ENCODE results near the gene ZNF292. TPM values are rescaled to one million over a fixed set of nuclear protein-coding genes. Genes with fewer than 3 reads are reported as not detected.
"Not testable (repeated sequence)": the region's sequence is repeated elsewhere in the genome, so short reads cannot be mapped to it uniquely, and the experiment has no call there.

The ZNF292 gene
- total and polyA plus RNA-seq, 7 donors, result 3.0 to 117 (median 50.7) TPM

- H3K4me3 ChIP-seq, result no peak overlapping the region
- TF ChIP-seq CTCF (IDR thresholded peaks at IDR 0.05) (peak in 3 of 4 experiments; percentile 32 to 59 (median 54)), EP300 (IDR thresholded peaks at IDR 0.05) (no peak)
- no peaks in the 10 kb centered on the region for H3K27me3 ChIP-seq
- no peaks in the 10 kb centered on the region for H3K4me1 ChIP-seq
- no peaks in the 10 kb centered on the region for H3K9me3 ChIP-seq
- peaks cover 0 to 25% (median 2%) of the 10 kb centered on the region in 4 donors for H3K36me3 ChIP-seq
- intact Hi-C loops (cut with DNase I), result loop anchor here (1.0 kb wide), 1 partner anchor 99 kb away; no protein-coding TSS in a partner anchor
- DNase-seq, result no peak
- H3K27ac ChIP-seq, result no peak overlapping the region
Measured at GRCh38 chr6:87237804-87238203, 82.4 kb downstream of the ZNF292 start.

- intact Hi-C loops (cut with DNase I); H3K9me3 ChIP-seq: not testable (repeated sequence)
- 95 to 97% methylated on average over 38 of the region's 39 CpGs for whole genome bisulfite sequencing, 2 donors
Measured at GRCh38 chr6:87239098-87239635, 83.8 kb downstream of the ZNF292 start.

GRCh38 chr6:87241304-87241703 is 85.9 kb downstream of the ZNF292 start:
- no peaks in the 10 kb centered on the region for H3K9me3 ChIP-seq
- H3K4me3 ChIP-seq, result no peak overlapping the region
- H3K4me1 ChIP-seq, result no peaks in the 10 kb centered on the region
- peaks cover 0 to 39% (median 2%) of the 10 kb centered on the region in 4 donors for H3K36me3 ChIP-seq
- H3K27ac ChIP-seq, result no peak overlapping the region
- TF ChIP-seq CTCF (IDR thresholded peaks at IDR 0.05) (no peak), POLR2AphosphoS5 (IDR thresholded peaks at IDR 0.05) (no peak), EP300 (IDR thresholded peaks at IDR 0.05) (no peak), POLR2A (IDR thresholded peaks at IDR 0.05) (no peak)
- no peak for DNase-seq
- intact Hi-C loops (cut with DNase I), result no loop called here
- no peaks in the 10 kb centered on the region for H3K27me3 ChIP-seq
- WGBS, 2 donors, result 96 to 98% methylated on average over 5 of the region's 5 CpGs

More at GRCh38 chr6:87239098-87239635, 83.8 kb downstream of the ZNF292 start:
- not testable (repeated sequence) for H3K27ac ChIP-seq, H3K4me3 ChIP-seq, H3K4me1 ChIP-seq, H3K27me3 ChIP-seq, DNase-seq
- peaks cover 0 to 19% (median 0%) of the 10 kb centered on the region in 4 donors for H3K36me3 ChIP-seq

GRCh38 chr6:87242311-87242710 is 86.9 kb downstream of the ZNF292 start:
- H3K4me1 ChIP-seq, result no peaks in the 10 kb centered on the region
- 92 to 93% methylated on average over 4 of the region's 4 CpGs for WGBS, 2 donors
- H3K27me3 ChIP-seq, result no peaks in the 10 kb centered on the region
- H3K27ac ChIP-seq, result no peak overlapping the region
- no peaks in the 10 kb centered on the region for H3K9me3 ChIP-seq
- intact Hi-C loops (cut with DNase I), result no loop called here
- DNase-seq, result no peak
- no peak overlapping the region for H3K4me3 ChIP-seq
- H3K36me3 ChIP-seq, result peaks cover 0 to 49% (median 10%) of the 10 kb centered on the region in 4 donors
- TF ChIP-seq CTCF (IDR thresholded peaks at IDR 0.05) (no peak), EP300 (IDR thresholded peaks at IDR 0.05) (no peak), POLR2AphosphoS5 (IDR thresholded peaks at IDR 0.05) (no peak), POLR2A (IDR thresholded peaks at IDR 0.05) (no peak)

GRCh38 chr6:87243812-87244211 is 88.4 kb downstream of the ZNF292 start:
- no peak for TF ChIP-seq CTCF (IDR thresholded peaks at IDR 0.05)
- Histone ChIP-seq H3K27me3 (no peaks in the 10 kb centered on the region), H3K4me3 (no peak overlapping the region), H3K9me3 (no peaks in the 10 kb centered on the region), H3K36me3 (peaks cover 0 to 63% (median 15%) of the 10 kb centered on the region in 4 donors), H3K4me1 (no peaks in the 10 kb centered on the region), H3K27ac (no peak overlapping the region)
- DNase-seq, result no peak
- intact Hi-C loops (cut with DNase I), result no loop called here

Data from sigmoid colon (tissue), 7 donors.